HG02759 (cell line): ENCODE results near the gene RGPD3.
"Not testable (repeated sequence)": the region's sequence is repeated elsewhere in the genome, so short reads cannot be mapped to it uniquely, and the experiment has no call there.

Experiments used
- ATAC-seq: cut with Tn5 transposase; IDR thresholded peaks from one replicate; pipeline ENCODE4 v1.9.1; 2021; ENCODE audit warnings: mild to moderate bottlenecking, moderate library complexity; ENCODE audit not compliant: unreplicated experiment

The RGPD3 gene

GRCh38 chr2:106486551-106487385 is 18.6 kb upstream of the RGPD3 start, which contains the start of gene CD8B2:
CD8B2 (plus strand) TSS chr2:106487364; CDS start chr2:106487427, 63 bp downstream.
- ATAC-seq: not testable (repeated sequence)

DNA sequence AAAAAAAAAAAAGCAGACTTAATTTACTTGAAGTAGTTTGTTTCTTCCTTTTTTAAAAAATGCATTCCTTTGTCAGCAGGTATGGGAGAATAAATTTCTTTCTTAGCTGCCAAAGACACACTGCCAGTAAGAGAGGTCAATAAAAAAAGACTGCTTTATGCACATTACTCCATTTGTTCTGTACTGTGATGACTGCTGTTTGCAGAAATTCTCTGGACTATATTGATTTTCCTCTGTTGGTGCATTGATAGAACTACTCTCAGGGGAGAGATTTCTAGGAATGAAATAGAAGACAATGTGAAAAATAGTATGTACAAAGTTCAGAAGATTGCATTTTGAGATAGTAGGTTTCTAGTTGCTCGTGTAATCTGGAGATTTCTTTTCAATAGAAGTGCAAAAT is 11.3 kb upstream of the RGPD3 start:
- not testable (repeated sequence) for ATAC-seq

- ATAC-seq: not testable (repeated sequence)
Observed at GRCh38 chr2:106477647-106478046, 9.4 kb upstream of the RGPD3 start.

- ATAC-seq: peak; percentile 63
Observed at GRCh38 chr2:106470658-106471057, 2.4 kb upstream of the RGPD3 start.

- ATAC-seq: not testable (repeated sequence)
Observed at GRCh38 chr2:106467516-106467915, 697 bp downstream of the RGPD3 start.

- ATAC-seq: not testable (repeated sequence)
Observed at GRCh38 chr2:106461882-106462281, 6.3 kb downstream of the RGPD3 start.

- not testable (repeated sequence) for ATAC-seq
Observed at GRCh38 chr2:106390680-106391079, 77.5 kb downstream of the RGPD3 start.

DNA sequence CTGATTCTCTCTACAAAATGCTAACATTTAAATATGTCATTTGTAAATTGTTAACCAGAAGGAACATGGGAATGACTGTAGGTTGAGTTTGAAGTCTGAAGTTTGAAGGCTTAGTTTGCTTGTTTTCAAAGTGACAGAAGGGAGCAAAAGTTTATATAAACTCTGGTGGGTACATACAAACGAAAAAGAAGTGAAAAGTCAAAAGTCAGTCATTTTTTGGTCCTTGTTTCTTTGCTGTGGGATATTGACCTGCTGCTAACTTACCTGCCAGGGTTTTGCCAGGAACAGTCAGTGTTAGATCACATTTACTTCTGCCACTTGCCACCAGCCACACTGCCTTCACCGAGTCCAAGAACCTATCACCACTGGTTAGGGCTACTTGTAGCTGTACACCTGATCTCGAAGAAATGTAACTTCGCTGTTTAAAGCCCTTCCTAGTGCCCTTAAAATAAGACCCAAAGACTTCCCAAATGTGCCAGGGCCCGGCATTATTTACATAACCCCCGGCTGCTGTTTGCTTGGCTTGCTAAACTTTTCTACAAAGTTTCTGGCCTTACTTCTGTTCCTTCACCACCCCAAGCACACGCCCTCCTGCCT is 79.3 kb downstream of the RGPD3 start:
- not testable (repeated sequence) for ATAC-seq

- ATAC-seq: not testable (repeated sequence)
Observed at GRCh38 chr2:106384548-106384947, 83.7 kb downstream of the RGPD3 start.

DNA sequence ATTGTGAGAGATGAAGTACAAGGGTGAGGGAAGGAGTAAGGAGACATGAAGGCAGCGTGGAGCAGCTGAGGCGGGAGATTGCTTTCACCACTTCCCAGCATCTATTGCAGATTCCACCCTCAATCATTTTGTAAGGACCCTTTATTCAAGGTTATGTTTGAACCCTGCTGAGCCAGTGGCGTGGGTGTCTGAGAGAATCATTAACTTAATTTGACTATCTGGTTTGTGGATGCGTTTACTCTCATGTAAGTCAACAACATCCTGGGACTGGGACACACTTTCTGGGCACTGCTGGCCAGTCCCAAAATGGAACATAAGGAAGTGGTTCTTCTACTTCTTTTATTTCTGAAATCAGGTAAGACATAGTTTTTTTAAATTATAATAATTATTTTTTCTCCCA is 86.3 kb downstream of the RGPD3 start:
- not testable (repeated sequence) for ATAC-seq

DNA sequence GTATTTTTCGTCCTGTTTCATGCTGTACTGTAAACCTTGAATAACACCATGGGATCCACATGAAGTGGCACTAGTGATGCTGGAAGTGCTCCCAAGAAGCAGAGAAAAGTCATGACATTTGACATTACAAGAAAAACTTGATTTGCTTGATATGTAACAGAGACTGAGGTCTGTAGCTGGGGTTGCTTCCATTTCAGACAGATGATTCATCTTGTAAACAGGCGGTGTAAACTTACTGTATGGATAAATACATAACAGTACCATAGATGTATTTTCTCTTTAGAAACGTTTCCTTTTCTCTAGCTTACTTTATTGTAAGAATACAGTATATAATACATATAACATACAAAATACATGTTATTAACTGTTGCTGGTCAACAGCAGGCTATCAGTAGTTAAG is 88.6 kb downstream of the RGPD3 start:
- ATAC-seq: not testable (repeated sequence)

DNA sequence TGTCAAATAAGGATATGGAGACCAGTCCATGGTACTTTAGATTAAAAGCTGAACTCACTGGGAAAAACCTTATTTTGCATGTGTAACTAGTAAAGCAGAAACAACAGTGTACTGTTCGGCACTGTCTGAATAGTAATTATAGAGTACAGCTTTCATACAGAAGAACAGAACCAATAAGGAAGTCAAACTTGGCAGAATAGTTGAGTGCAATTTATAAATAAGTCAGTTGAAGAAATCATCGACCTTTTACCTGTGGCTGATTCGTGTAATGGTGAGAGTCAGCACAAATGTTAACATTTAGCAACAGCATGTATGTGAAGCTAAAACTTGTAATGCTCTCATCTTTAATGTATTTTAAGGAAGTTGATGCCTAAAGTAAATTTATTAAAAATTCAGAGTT is 99.0 kb downstream of the RGPD3 start:
- ATAC-seq: not testable (repeated sequence)

GRCh38 chr2:106366204-106366885 is 101.9 kb downstream of the RGPD3 start:
- ATAC-seq: no peak

DNA sequence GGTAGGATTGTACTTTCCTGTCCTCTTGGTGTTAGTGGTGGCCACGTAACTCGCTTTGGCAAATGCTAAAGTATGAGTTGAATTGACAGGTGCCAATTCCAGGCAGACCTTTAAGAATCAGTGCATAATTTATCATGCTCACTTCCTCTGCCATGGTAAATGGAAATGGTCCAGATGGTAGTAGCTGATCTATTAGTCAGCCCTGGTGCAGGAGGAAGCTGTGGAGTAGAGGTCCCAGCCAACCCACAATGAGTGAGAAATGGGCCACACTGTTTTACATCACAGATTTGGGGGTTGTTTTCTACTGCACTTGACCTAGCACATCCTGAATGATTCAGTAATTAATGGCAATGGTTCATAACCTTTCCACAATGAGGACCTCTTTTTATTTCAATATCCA is 104.4 kb downstream of the RGPD3 start:
- no peak for ATAC-seq

- no peak for ATAC-seq
Observed at GRCh38 chr2:106362789-106363188, 105.4 kb downstream of the RGPD3 start.

DNA sequence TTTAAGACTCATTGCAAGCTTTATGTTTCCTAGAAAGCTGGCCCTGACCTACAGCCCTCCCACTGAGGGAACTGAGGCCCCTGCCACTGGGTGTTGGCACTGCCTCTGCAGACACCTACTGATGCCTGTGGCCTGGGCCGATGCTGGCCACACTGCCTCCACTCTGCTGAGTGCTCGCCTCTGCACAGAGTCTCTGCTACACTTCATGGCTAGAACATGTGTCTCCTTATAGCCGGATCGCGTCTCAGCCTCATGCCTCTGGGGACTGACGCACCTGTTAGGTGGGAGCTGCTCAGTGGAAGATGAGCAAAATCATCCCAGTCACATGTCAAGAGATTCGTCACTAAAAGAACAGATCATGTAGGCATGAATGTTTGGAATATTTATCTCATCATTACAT is 108.7 kb downstream of the RGPD3 start:
- no peak for ATAC-seq

- no peak for ATAC-seq
Observed at GRCh38 chr2:106358521-106358920, 109.7 kb downstream of the RGPD3 start.

DNA sequence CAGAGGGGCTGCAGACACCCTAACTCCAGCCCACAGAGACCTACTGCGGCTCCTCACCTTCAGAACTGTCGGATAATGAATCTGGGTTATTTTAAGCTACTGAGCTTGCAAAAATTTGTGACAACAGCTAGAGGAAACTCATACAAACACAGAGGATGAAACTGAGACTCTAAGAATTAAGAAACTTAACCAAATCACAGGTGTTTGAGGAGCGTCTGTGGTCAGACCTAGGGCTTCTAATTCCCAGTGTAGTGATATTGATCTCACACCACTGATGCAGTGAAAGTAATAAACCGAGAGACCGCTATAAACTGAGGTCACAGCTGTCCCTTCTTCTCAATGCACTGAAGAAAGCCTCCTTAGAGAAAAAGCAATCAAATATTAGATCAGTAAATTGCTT is 110.1 kb downstream of the RGPD3 start:
- peak; percentile 70 for ATAC-seq

DNA sequence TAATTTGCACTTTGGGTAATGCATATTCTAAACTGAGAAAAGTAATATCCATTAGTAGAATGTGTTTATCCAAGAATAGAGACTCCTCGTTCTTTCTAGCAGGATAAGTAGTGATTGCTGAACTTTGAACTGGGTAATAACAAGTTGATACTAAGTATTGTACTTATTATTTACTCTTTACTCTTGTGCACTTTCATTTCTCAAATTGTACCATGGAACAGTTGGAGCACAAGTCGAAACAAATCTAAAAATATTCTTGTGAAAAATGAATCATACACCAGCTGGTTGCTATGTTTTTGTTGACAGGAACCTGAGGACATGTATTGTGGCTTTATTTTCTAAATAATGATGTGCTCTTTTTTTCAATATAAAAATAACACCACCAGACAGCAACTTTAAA is 111.9 kb downstream of the RGPD3 start:
- no peak for ATAC-seq

GRCh38 chr2:106353676-106354075 is 114.5 kb downstream of the RGPD3 start:
- no peak for ATAC-seq

GRCh38 chr2:106350980-106351379 is 117.2 kb downstream of the RGPD3 start:
- no peak for ATAC-seq

DNA sequence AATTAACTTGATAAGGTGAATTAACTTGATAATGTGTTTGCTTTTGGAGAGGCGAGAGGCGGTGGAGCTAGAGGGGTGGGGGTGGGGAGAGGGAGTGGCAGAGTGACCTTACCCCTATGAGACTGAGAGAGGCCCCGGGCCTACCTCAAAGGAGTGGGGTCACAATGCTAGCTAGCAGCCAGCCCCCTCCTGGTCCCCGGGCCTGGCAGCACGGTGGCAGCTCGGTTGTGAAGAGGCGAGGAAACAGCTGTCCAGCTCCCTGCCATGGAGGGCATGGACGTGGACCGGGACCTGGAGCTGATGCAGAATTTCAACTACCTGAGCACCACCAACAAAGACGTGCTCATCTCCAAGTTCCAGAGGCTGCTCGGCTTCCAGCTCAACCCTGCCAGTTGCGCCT is 123.9 kb downstream of the RGPD3 start:
- no peak for ATAC-seq
